BE2C (cell line): Measurements from ENCODE around the gene TMEM242.

Experiments used
- DNase-seq: peaks from one replicate; pipeline ENCODE4 v3.0.0-alpha.2; 2020
- H3K27me3 ChIP-seq: fragments of 250-450 bp; sonication (Bioruptor Pico); 2 replicates; pipeline ENCODE4 v1.5.1; 2020; ENCODE audit warnings: mild to moderate bottlenecking
- H3K36me3 ChIP-seq: fragments of 250-450 bp; sonication (Bioruptor Pico); 2 replicates; pipeline ENCODE4 v1.5.1; 2020; ENCODE audit warnings: mild to moderate bottlenecking
- H3K4me1 ChIP-seq: fragments of 250-450 bp; sonication (Bioruptor Pico); 2 replicates; pipeline ENCODE4 v1.5.1; 2020
- H3K4me3 ChIP-seq: 2 replicates; pipeline ENCODE4 v1.5.1; 2011; ENCODE audit warnings: low read depth, low read length
- H3K9me3 ChIP-seq: fragments of 250-450 bp; sonication (Bioruptor Pico); 2 replicates; pipeline ENCODE4 v1.5.1; 2020
- TF ChIP-seq, protein P1 (sequence below): IDR thresholded peaks from 2 replicates; pipeline ENCODE4 v1.5.1; 2012; ENCODE audit warnings: mild to moderate bottlenecking, low read depth, low read length

TMEM242 gene

DNA sequence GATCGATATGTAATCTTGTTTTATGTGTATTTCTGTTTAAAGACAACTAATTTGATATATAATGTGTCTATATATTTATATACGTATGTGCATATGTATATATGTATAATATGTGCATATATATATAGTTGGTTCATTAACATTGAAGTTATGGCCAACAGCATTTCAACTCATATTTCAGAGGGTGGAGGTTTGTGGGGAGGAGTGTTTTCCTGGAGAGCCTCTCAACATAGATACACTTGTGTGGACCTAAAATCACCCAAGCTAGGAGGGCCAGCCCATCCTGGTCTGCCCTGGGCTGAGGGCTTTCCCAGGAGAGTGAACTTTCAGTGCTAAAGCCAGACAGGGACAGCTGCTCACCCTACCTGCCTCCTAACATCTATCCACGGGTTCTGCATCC is 68.8 kb downstream of the TMEM242 start:
- Histone ChIP-seq H3K27me3 (no peaks in the 10 kb centered on the region), H3K9me3 (no peaks in the 10 kb centered on the region), H3K36me3 (no peaks in the 10 kb centered on the region), H3K4me3 (no peak overlapping the region), H3K4me1 (peaks cover 14% of the 10 kb centered on the region)
- DNase-seq: no peak
- TF ChIP-seq, protein P1, sequence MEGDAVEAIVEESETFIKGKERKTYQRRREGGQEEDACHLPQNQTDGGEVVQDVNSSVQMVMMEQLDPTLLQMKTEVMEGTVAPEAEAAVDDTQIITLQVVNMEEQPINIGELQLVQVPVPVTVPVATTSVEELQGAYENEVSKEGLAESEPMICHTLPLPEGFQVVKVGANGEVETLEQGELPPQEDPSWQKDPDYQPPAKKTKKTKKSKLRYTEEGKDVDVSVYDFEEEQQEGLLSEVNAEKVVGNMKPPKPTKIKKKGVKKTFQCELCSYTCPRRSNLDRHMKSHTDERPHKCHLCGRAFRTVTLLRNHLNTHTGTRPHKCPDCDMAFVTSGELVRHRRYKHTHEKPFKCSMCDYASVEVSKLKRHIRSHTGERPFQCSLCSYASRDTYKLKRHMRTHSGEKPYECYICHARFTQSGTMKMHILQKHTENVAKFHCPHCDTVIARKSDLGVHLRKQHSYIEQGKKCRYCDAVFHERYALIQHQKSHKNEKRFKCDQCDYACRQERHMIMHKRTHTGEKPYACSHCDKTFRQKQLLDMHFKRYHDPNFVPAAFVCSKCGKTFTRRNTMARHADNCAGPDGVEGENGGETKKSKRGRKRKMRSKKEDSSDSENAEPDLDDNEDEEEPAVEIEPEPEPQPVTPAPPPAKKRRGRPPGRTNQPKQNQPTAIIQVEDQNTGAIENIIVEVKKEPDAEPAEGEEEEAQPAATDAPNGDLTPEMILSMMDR: no peak

DNA sequence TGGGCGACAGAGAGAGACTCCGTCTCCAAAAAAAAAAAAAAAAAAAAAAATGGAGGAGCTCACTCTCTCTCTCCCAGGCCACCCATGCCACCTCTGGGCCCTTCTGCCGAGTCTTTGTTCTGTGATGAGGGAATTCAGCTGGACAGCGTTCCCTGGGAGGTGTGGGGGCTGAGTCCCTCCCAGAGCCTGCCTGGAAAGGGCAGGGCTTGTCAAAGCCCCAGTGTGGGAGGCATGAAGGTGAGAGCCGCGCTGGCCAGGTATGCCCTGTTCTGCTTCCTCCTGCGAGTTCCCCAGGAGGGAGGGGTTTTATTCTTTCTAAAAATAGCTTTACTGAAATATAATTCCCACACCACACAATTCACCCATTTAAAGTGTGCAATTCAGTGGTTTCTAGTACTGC is 69.6 kb downstream of the TMEM242 start:
- no peak overlapping the region for H3K4me3 ChIP-seq

GRCh38 chr6:157253017-157253416 is 70.3 kb downstream of the TMEM242 start:
- TF ChIP-seq, protein P1: no peak

More for the DNA sequence above, 69.6 kb downstream of the TMEM242 start:
- Histone ChIP-seq H3K4me1 (peaks cover 14% of the 10 kb centered on the region), H3K36me3 (no peaks in the 10 kb centered on the region), H3K9me3 (no peaks in the 10 kb centered on the region), H3K27me3 (no peaks in the 10 kb centered on the region)
- TF ChIP-seq, protein P1: no peak
- no peak for DNase-seq

DNA sequence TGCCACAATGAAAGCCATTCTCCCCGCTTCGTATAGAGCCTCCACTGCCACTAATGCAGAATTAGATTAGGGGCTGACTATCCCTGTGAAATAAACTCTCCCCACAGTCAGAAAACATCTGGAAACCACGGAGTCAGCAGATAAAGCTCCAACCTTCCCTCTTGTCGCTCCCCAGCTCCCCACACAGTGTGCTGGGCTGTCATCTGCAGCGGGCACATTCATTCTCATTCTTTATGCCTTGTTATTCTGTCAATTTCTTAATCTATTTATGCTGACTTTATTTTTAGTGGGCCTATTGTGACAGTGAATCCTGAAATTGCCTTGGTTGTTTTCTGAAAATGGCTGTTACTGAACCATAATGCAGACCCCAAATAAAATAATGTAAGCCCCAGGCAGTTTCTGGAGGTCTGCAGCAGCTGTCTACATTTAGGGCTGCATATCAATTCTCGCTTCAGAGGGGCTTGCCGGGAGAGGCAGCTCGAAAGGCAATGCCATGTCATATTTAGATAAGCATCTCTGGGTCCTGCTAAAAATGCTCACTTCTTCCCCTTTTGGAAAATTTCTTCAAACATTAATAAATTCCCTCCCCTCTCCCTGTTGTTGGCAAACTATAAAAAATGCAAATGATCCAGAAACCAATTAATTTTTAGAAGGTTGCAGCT is 71.6 kb downstream of the TMEM242 start:
- Histone ChIP-seq H3K36me3 (no peaks in the 10 kb centered on the region), H3K4me1 (peaks cover 14% of the 10 kb centered on the region), H3K9me3 (no peaks in the 10 kb centered on the region), H3K4me3 (peak overlapping the region; percentile 3), H3K27me3 (no peaks in the 10 kb centered on the region)
- TF ChIP-seq, protein P1: no peak
- DNase-seq: peak; percentile 36

More at GRCh38 chr6:157253017-157253416, 70.3 kb downstream of the TMEM242 start:
- Histone ChIP-seq H3K9me3 (no peaks in the 10 kb centered on the region), H3K27me3 (no peaks in the 10 kb centered on the region), H3K4me1 (peaks cover 14% of the 10 kb centered on the region), H3K4me3 (no peak overlapping the region), H3K36me3 (no peaks in the 10 kb centered on the region)
- DNase-seq: no peak

DNA sequence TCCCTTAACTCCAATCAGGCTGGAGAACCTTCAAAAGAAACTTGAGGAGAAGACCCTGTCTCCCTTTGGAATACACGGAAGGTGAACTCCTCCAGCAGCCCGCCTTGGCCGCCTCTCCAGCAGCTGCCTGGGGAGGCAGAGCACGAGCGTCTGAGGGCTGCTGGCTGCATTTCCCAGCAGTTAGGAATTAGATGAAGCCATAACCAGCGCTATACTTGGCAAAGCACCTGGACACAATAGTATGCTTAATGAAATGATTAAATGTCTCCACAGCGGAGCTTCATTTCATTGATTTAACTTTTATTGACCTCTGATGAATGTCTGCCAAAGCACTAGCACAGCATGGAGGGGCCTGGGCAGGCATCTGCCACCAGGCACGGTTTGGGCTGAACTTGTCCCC is 73.5 kb downstream of the TMEM242 start:
- Histone ChIP-seq H3K27me3 (no peaks in the 10 kb centered on the region), H3K9me3 (no peaks in the 10 kb centered on the region), H3K4me3 (no peak overlapping the region), H3K36me3 (no peaks in the 10 kb centered on the region), H3K4me1 (peaks cover 14% of the 10 kb centered on the region)
- no peak for DNase-seq
- TF ChIP-seq, protein P1: no peak

DNA sequence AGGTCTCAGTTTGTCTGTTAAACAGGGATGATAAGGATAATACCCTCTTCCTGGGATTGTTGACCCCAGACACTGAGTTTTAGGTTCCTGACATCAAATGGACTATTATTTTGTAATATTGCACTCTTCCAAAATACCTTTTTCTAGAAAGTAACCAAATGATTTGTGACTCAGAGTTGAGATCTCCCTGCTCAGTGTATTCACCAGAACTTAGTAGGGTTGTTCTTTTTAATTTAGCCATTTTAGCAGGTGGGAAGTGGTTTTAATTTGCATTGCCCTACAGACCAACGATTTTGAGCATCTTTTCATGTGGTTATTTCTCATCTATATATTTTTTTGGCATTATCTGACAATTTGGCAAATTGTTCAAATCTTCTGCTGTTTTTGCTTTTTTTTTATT is 75.1 kb downstream of the TMEM242 start:
- Histone ChIP-seq H3K4me3 (no peak overlapping the region), H3K9me3 (no peaks in the 10 kb centered on the region), H3K4me1 (peaks cover 14% of the 10 kb centered on the region), H3K27me3 (no peaks in the 10 kb centered on the region), H3K36me3 (no peaks in the 10 kb centered on the region)
- TF ChIP-seq, protein P1: no peak
- DNase-seq: no peak
